Activated naive CD4-positive, alpha-beta T cell treated with anti-CD3 and anti-CD28 coated beads for 36 hours (primary cell): Measurements from ENCODE around the gene TUBGCP3. TPM values are rescaled to one million over a fixed set of nuclear protein-coding genes. Genes with fewer than 3 reads are reported as not detected.
"Not testable (repeated sequence)": the region's sequence is repeated elsewhere in the genome, so short reads cannot be mapped to it uniquely, and the experiment has no call there.

Experiments
- CTCF ChIA-PET: fragments of 350-600 bp; sonication (Branson Sonifier 250); formaldehyde crosslinking; loops from one replicate; lab custom pipeline; 2021; ENCODE audit warnings: antibody characterized with exemption; lab: Charles Lee
- DNase-seq: peaks from one replicate; pipeline ENCODE4 v3.0.0-alpha.2; 2020
- H3K27ac Mint-ChIP-seq: one replicate; pipeline ENCODE4 v1.8.0; 2021; ENCODE audit warnings: mild to moderate bottlenecking, mixed read lengths
- H3K27me3 Mint-ChIP-seq: one replicate; pipeline ENCODE4 v1.8.0; 2021; ENCODE audit warnings: low read depth, mixed read lengths
- H3K36me3 Mint-ChIP-seq: one replicate; pipeline ENCODE4 v1.8.0; 2021; ENCODE audit warnings: low read depth, mixed read lengths
- H3K4me1 Mint-ChIP-seq: one replicate; pipeline ENCODE4 v1.8.0; 2021; ENCODE audit warnings: low read depth, mixed read lengths
- H3K4me3 Mint-ChIP-seq: one replicate; pipeline ENCODE4 v1.8.0; 2021; ENCODE audit warnings: mild to moderate bottlenecking, moderate library complexity, mixed read lengths
- H3K9me3 Mint-ChIP-seq: one replicate; pipeline ENCODE4 v1.8.0; 2021; ENCODE audit warnings: mixed read lengths
- intact Hi-C: fragments of 100-400 bp; cut with micrococcal nuclease; formaldehyde crosslinking; loops from one replicate; pipeline ENCODE4 v1.15.1; 2023
- total RNA-seq, 2 experiments: library from RNA; stranded (reverse); gene quantifications; one replicate each; pipeline ENCODE4 v1.2.3, GENCODE V29; 2021

Gene TUBGCP3
- total RNA-seq, 2 experiments from 2014 or later: 87.5 to 88.3 TPM

- H3K36me3 Mint-ChIP-seq: peaks cover 17% of the 10 kb centered on the region
- no peaks in the 10 kb centered on the region for H3K27me3 Mint-ChIP-seq
- no peaks in the 10 kb centered on the region for H3K4me1 Mint-ChIP-seq
- intact Hi-C loops: loop anchor here (1.0 kb wide), 1 partner anchor 96 kb away; no protein-coding TSS in a partner anchor
- DNase-seq: no peak
- no peak overlapping the region for H3K4me3 Mint-ChIP-seq
- no peak overlapping the region for H3K27ac Mint-ChIP-seq
- CTCF ChIA-PET: interaction anchor here (1.8 kb wide), 1 partner anchor 96 kb away, joined by 7 read pairs; no protein-coding TSS in a partner anchor
- no peaks in the 10 kb centered on the region for H3K9me3 Mint-ChIP-seq
Observed at GRCh38 chr13:112510002-112510780, 77.8 kb downstream of the TUBGCP3 start.

GRCh38 chr13:112509190-112509589, 78.8 kb downstream of the TUBGCP3 start:
- no peak for DNase-seq
- Mint-ChIP-seq H3K27ac (no peak overlapping the region), H3K36me3 (peaks cover 19% of the 10 kb centered on the region), H3K4me3 (no peak overlapping the region), H3K4me1 (no peaks in the 10 kb centered on the region), H3K27me3 (no peaks in the 10 kb centered on the region), H3K9me3 (no peaks in the 10 kb centered on the region)
- CTCF ChIA-PET: interaction anchor here (0.6 kb wide), 1 partner anchor 12 kb away, joined by 5 read pairs; no protein-coding TSS in a partner anchor
- intact Hi-C loops: no loop called here

GRCh38 chr13:112506046-112506445, 81.9 kb downstream of the TUBGCP3 start:
- H3K27ac Mint-ChIP-seq: no peak overlapping the region
- H3K4me1 Mint-ChIP-seq: no peaks in the 10 kb centered on the region
- DNase-seq: no peak
- H3K36me3 Mint-ChIP-seq: peaks cover 29% of the 10 kb centered on the region
- intact Hi-C loops: no loop called here
- H3K27me3 Mint-ChIP-seq: no peaks in the 10 kb centered on the region
- no peak overlapping the region for H3K4me3 Mint-ChIP-seq
- CTCF ChIA-PET: no interaction called here
- no peaks in the 10 kb centered on the region for H3K9me3 Mint-ChIP-seq

DNA sequence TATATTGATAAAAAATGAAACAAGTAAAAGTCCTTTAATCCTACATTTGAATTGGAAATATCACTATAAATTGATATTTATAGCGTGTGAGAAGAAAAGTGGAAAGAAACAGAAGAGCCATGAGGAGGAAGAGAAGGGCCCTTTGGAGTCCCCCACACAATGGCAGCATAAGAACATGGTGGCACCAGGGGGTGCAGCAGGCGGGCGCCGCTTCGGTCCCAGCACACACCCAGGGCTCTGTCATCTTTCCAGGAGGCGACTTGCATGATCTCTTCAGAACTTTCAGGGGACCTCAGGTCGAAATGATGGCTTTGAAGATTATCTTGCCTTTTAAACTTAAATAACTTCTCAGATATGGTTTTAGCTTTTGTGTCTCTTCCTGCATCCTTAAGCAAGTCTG, 91.8 kb downstream of the TUBGCP3 start:
- H3K4me3 Mint-ChIP-seq: no peak overlapping the region
- H3K36me3 Mint-ChIP-seq: peaks cover 31% of the 10 kb centered on the region
- intact Hi-C loops: no loop called here
- H3K27ac Mint-ChIP-seq: no peak overlapping the region
- no peaks in the 10 kb centered on the region for H3K4me1 Mint-ChIP-seq
- no peak for DNase-seq
- H3K27me3 Mint-ChIP-seq: no peaks in the 10 kb centered on the region
- CTCF ChIA-PET: no interaction called here
- no peaks in the 10 kb centered on the region for H3K9me3 Mint-ChIP-seq

DNA sequence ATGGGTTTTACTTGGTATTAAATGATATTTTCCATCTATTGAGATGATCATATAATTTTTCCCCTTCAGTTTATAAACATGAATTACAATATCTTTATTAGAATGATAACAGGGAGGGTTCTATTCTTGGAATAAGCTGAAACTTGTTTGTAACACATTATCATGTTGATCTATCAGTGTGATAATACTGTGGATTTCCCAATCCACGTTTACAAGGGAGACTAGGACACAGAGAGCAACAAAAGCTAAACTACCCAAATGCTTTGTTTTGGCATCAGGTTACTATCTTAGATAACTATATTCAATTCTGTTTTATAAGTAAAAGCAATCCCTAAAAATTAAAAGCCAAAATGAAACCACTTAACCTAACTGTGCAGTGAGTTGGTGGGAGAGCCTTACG, 92.5 kb downstream of the TUBGCP3 start:
- H3K36me3 Mint-ChIP-seq: peaks cover 30% of the 10 kb centered on the region

GRCh38 chr13:112489199-112489598, 98.8 kb downstream of the TUBGCP3 start:
- Mint-ChIP-seq H3K36me3 (peaks cover 41% of the 10 kb centered on the region), H3K27ac (no peak overlapping the region), H3K27me3 (no peaks in the 10 kb centered on the region), H3K4me1 (no peaks in the 10 kb centered on the region), H3K9me3 (no peaks in the 10 kb centered on the region), H3K4me3 (no peak overlapping the region)
- no peak for DNase-seq
- intact Hi-C loops: no loop called here
- CTCF ChIA-PET: no interaction called here

More for the DNA sequence above, 92.5 kb downstream of the TUBGCP3 start:
- Mint-ChIP-seq H3K4me3 (no peak overlapping the region), H3K27me3 (no peaks in the 10 kb centered on the region), H3K9me3 (no peaks in the 10 kb centered on the region), H3K27ac (no peak overlapping the region), H3K4me1 (no peaks in the 10 kb centered on the region)
- CTCF ChIA-PET: no interaction called here
- no peak for DNase-seq
- intact Hi-C loops: no loop called here

DNA sequence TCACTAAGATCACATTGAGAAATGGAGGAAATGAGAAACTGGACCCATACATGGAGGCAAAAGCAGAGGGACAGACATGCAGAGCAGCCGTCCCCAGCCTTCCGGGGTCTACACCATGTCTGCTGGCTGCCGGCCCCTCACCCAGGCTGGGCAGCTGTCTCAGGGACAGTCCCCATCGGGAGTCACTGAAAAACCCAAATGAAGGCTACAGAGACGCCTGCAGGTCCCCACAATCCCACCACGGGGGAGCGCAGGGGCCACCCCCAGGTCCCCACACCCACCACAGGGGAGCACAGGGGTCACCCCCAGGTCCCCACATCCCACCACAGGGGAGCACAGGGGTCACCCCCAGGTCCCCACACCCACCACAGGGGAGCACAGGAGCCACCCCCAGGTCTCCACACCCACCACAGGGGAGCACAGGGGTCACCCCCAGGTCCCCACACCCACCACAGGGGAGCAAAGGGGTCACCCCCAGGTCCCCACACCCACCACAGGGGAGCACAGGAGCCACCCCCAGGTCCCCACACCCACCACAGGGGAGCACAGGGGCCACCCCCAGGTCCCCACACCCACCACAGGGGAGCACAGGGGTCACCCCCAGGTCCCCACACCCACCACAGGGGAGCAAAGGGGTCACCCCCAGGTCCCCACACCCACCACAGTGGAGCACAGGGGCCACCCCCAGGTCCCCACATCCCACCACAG, 99.5 kb downstream of the TUBGCP3 start:
- H3K27ac Mint-ChIP-seq, CTCF ChIA-PET, H3K27me3 Mint-ChIP-seq, DNase-seq, H3K4me1 Mint-ChIP-seq, H3K9me3 Mint-ChIP-seq, intact Hi-C loops, H3K4me3 Mint-ChIP-seq: not testable (repeated sequence)
- H3K36me3 Mint-ChIP-seq: peaks cover 44% of the 10 kb centered on the region

DNA sequence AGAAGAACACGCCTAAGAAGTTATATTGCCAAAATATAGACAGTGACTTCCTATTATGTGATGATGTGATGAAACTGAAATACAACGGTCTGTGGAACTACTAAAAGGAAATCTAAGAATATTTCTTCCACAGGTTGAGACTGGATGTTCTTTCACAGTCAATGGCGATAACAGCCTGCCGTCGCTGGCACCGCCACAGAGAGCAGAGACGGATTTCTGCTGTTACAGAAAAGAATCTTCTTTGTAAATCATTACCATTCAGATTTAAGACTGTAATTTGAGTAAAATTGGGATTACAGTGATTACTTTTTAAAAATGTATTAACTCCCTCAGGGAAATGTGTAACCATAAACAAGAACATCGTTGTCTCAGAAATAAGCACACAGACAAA, 100.8 kb downstream of the TUBGCP3 start:
- H3K4me1 Mint-ChIP-seq: no peaks in the 10 kb centered on the region
- H3K27ac Mint-ChIP-seq: no peak overlapping the region
- intact Hi-C loops: no loop called here
- DNase-seq: no peak
- no peak overlapping the region for H3K4me3 Mint-ChIP-seq
- peaks cover 7% of the 10 kb centered on the region for H3K9me3 Mint-ChIP-seq
- H3K27me3 Mint-ChIP-seq: no peaks in the 10 kb centered on the region
- H3K36me3 Mint-ChIP-seq: peaks cover 44% of the 10 kb centered on the region
- CTCF ChIA-PET: no interaction called here

DNA sequence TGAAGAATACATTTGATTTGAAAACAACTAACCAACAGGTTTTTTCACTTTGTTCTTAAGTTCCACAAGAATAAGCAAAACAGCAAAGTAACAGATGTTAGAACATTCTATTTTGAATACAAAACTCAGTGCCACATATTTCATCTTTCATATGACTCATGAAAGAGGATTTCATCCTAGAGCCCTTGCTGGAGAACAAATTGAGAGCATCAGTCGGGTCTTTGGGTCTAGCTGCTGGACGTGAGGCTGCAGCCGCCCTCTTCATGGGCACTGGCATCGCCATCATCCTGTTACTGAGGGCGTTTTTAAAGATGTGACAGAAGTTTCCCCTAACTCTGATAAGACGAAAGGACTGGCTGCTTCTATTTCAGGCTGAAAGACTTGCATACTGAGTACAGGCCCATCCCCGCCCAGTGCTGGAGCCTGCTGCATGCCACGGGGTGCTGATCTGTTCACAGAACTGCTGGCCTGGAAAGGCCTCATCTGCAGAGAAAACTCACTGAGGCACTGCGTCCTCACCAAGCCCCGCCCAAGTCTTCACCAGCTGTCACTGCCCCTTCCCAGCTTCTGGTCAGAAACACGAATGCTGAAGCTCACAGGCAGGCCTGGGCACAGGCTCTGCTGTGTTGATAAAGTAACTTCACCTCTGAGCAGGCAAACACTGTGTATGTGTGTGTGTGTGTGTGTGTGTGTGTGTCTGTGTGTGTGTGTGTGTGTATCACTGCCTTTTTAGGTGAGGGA, 101.4 kb downstream of the TUBGCP3 start:
- Mint-ChIP-seq H3K4me3 (no peak overlapping the region), H3K27me3 (no peaks in the 10 kb centered on the region), H3K27ac (no peak overlapping the region), H3K36me3 (peaks cover 44% of the 10 kb centered on the region), H3K9me3 (peaks cover 8% of the 10 kb centered on the region), H3K4me1 (no peaks in the 10 kb centered on the region)
- DNase-seq: no peak
- intact Hi-C loops: no loop called here
- CTCF ChIA-PET: no interaction called here

DNA sequence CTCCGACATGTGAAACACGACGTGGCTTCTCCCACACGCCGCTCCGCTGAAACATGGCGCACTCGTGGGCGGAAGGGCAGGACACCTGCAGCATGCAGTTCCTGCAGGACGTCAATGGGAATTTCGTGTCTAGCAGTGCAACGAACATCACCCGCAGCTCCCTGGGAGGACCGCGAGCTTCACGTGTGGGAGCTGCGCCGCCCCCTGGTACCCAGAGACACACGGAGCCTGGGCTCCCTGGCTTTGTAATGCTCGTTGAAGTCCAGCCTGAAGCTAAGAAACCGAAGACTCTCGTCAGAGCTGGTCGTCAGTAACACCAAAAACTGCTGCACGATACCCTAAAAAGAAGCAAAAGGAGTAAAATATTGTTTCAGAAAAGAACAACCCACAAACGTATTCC, 102.1 kb downstream of the TUBGCP3 start:
- H3K27ac Mint-ChIP-seq, H3K27me3 Mint-ChIP-seq, CTCF ChIA-PET, DNase-seq, intact Hi-C loops, H3K4me1 Mint-ChIP-seq, H3K4me3 Mint-ChIP-seq: not testable (repeated sequence)
- Mint-ChIP-seq H3K9me3 (peaks cover 10% of the 10 kb centered on the region), H3K36me3 (peaks cover 46% of the 10 kb centered on the region)

GRCh38 chr13:112483299-112483698, 104.7 kb downstream of the TUBGCP3 start:
- Mint-ChIP-seq H3K4me1 (no peaks in the 10 kb centered on the region), H3K36me3 (peaks cover 36% of the 10 kb centered on the region), H3K9me3 (peaks cover 10% of the 10 kb centered on the region), H3K27ac (no peak overlapping the region), H3K4me3 (no peak overlapping the region), H3K27me3 (no peaks in the 10 kb centered on the region)
- CTCF ChIA-PET: no interaction called here
- no peak for DNase-seq
- intact Hi-C loops: no loop called here

DNA sequence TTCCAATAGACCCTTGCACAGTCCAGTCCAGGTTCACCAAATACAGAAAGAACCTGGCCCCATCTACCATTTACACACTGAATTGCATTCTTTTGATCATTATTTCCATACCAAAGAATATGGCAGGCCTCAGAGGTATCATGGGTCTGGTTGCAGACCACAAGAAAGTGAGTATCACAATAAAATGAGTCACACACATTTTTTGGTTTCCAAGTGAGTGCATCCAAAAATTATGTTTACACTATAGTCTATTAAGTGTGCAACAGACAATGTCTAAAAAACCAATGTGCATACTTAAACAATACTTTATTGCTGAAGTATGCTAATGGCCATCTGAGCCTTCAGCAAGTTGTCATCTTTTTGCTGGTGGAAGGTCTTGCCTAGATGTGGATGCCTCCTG, 106.5 kb downstream of the TUBGCP3 start:
- Mint-ChIP-seq H3K4me3 (no peak overlapping the region), H3K4me1 (no peaks in the 10 kb centered on the region), H3K36me3 (peaks cover 19% of the 10 kb centered on the region), H3K9me3 (peaks cover 10% of the 10 kb centered on the region), H3K27me3 (no peaks in the 10 kb centered on the region), H3K27ac (no peak overlapping the region)
- CTCF ChIA-PET: no interaction called here
- intact Hi-C loops: no loop called here
- DNase-seq: no peak
